GM21529 (cell line): ENCODE measurements around the gene HNMT.
"Not testable (repeated sequence)": the region's sequence is repeated elsewhere in the genome, so short reads cannot be mapped to it uniquely, and the experiment has no call there.

ENCODE experiments used
- ATAC-seq: cut with Tn5 transposase; IDR thresholded peaks from one replicate; pipeline ENCODE4 v1.9.1; 2021; ENCODE audit not compliant: unreplicated experiment

Gene HNMT

GRCh38 chr2:137964066-137964858 lies at the start of gene HNMT:
TSS of gene HNMT (plus strand) at chr2:137964473. CDS start at chr2:137964492, 19 bp downstream.
- no peak for ATAC-seq

GRCh38 chr2:137921105-137921880 lies 43.0 kb upstream of the HNMT start:
- no peak for ATAC-seq

- not testable (repeated sequence) for ATAC-seq
These were observed 42.1 kb upstream of the HNMT start for GRCh38 chr2:137922171-137922570.

GRCh38 chr2:137924019-137924418 lies 40.3 kb upstream of the HNMT start:
- no peak for ATAC-seq

- ATAC-seq, result no peak
These were observed 38.7 kb upstream of the HNMT start for GRCh38 chr2:137925599-137925998.

GRCh38 chr2:137927846-137928245 lies 36.4 kb upstream of the HNMT start:
- ATAC-seq, result no peak

GRCh38 chr2:137928547-137929518 lies 35.4 kb upstream of the HNMT start:
- ATAC-seq, result no peak

GRCh38 chr2:137929519-137929916 lies 34.8 kb upstream of the HNMT start:
- no peak for ATAC-seq

- no peak for ATAC-seq
These were observed 34.1 kb upstream of the HNMT start for GRCh38 chr2:137930146-137930545.

- ATAC-seq, result no peak
These were observed 28.7 kb upstream of the HNMT start for GRCh38 chr2:137935591-137935990.

- ATAC-seq, result no peak
These were observed 27.0 kb upstream of the HNMT start for GRCh38 chr2:137937246-137937645.

GRCh38 chr2:137937778-137938177 lies 26.5 kb upstream of the HNMT start:
- no peak for ATAC-seq

GRCh38 chr2:137938204-137938603 lies 26.1 kb upstream of the HNMT start:
- ATAC-seq, result no peak

GRCh38 chr2:137939026-137939425 lies 25.2 kb upstream of the HNMT start:
- ATAC-seq, result no peak

- no peak for ATAC-seq
These were observed 24.1 kb upstream of the HNMT start for GRCh38 chr2:137940154-137940553.

- no peak for ATAC-seq
These were observed 22.0 kb upstream of the HNMT start for GRCh38 chr2:137942037-137942832.

- no peak for ATAC-seq
These were observed 21.2 kb upstream of the HNMT start for GRCh38 chr2:137942833-137943677.

GRCh38 chr2:137943678-137944347 lies 20.5 kb upstream of the HNMT start:
- no peak for ATAC-seq

- ATAC-seq, result no peak
These were observed 19.6 kb upstream of the HNMT start for GRCh38 chr2:137944714-137945113.
